Measurements from ENCODE around the gene INTS14. TPM values are rescaled to one million over a fixed set of nuclear protein-coding genes. Genes with fewer than 3 reads are reported as not detected.
"Not testable (repeated sequence)": the region's sequence is repeated elsewhere in the genome, so short reads cannot be mapped to it uniquely, and the experiment has no call there.

The INTS14 gene
- polyA plus RNA-seq, 3 donors: 50.8 to 57.6 (median 54.0) TPM

DNA sequence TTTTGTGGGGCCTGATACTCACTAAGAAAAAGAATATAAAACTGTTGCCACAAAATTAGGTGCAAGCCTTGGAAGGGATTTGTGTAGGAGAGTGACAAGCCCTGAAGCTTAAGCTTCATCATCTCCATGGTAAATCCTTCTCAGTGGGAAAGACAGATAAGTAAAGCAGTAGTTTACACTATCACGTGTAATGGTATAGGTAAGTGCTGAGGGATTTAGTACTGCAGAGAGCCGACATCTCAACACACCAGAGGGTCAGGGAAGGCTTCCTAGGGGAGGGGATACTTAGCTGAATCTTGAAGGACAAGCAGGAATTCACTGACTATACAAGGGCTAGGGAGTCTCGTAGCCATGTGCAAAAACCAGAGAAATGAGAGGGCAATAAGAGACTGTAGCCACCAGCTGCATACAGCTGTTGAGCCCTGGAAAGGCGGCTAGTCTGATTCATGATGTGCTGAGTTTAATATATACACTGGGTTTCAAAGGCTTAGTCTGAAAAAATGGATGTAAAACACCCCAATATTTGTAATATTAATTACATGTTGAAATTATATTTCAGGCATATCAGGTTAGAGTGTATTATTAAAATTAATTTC, 21.9 kb upstream of the INTS14 start:
- peak in 1 of 3 donors; percentile 31 for DNase-seq (ENCODE audit: low read depth in 3 of 3, low spot score in 2 of 3)

DNA sequence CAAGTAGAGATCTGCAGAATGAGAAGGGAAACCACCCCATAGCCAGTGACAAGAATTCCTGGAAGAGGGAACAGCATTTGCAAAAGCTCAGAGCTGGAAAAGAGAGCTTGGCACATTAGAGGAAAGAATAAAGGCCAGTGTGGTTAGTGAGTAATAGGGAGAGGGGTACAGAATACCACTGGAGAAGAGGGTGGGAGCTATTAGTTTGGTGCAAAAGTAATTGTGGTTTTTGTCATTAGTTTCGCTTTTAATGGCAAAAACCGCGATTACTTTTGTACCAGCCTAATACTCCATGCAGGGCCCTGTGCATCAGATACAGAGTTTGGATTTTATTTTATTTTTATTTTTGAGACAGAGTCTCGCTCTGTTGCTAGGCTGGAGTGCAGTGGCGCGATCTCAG, 20.6 kb upstream of the INTS14 start:
- DNase-seq (ENCODE audit: low read depth in 3 of 3, low spot score in 2 of 3): no peak

DNA sequence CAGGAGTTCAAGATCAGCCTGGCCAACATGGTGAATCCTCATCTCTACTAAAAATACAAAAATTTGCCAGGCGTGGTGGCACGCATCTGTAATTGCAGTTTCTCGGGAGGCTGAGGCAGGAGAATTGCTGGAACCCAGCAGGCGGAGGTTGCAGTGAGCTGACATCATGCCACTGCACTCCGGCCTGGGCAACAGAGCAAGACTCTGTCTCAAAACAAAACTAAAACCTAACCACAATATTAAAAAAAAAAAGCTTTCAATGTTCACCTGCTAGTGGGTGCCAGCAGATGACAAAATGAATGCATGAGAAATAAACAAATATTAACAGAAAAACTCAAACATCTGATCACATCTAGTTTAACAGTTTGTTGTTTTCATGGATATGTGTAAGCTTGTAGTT, 19.8 kb upstream of the INTS14 start:
- DNase-seq (ENCODE audit: low read depth in 3 of 3, low spot score in 2 of 3): no peak

DNA sequence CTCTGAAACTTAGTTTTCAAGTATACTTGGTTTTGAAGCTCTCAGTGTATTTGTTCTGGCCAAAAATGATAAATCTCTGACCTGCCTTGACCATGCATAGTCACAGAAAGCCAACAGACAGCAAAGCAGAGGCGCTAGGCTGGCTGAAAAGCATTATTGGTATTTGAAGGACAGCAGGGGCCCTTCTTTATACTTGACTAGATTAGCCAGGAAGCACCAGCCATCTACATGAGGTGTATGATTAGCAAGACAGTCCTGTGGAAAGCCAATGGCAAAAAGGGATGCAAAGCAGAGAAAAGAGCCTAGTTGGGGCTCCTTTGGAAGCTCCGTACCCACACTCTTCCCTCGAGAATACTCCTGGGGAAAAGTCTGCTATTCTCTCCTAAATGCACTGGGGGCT, 18.6 kb upstream of the INTS14 start:
- no peak for DNase-seq (ENCODE audit: low read depth in 3 of 3, low spot score in 2 of 3)

DNA sequence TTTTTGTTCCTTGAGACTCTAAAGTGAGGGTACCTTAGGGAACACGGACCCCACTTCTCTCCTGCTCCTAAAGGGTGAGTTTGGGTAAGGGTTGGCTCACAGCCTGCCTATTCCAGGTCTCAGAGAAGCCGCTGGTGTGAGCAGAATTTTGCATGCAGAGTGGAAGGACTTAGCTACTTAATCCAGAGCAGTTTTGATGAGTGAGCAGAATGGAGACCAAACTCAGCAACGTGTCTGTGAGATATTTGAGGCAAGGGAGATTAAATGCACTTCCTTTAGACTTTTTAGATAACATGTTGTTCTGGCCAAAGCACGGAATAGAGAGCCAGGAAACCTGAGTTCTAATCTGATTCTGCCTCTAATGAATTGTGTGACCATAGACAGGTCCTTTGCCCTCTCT, 15.9 kb upstream of the INTS14 start:
- no peak for DNase-seq (ENCODE audit: low read depth in 3 of 3, low spot score in 2 of 3)

DNA sequence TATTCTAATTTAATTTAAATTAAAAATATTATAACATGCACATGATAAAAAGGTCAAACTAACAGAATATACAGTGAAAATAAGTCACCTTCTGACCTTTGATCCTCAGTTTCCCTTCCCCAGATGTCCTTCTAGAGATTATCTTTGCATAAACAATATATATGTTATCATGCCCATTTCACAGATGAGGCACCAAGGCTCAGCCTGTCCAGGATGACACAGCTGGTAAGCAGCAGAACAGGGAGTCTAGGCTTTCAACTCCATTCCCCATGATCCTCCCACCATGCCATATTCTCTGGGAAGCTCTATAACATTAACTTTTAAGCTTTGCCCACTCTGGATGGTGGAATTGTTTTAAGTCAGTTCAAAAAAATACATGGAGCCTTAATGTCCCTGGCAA, 12.2 kb upstream of the INTS14 start:
- no peak for DNase-seq (ENCODE audit: low read depth in 3 of 3, low spot score in 2 of 3)

DNA sequence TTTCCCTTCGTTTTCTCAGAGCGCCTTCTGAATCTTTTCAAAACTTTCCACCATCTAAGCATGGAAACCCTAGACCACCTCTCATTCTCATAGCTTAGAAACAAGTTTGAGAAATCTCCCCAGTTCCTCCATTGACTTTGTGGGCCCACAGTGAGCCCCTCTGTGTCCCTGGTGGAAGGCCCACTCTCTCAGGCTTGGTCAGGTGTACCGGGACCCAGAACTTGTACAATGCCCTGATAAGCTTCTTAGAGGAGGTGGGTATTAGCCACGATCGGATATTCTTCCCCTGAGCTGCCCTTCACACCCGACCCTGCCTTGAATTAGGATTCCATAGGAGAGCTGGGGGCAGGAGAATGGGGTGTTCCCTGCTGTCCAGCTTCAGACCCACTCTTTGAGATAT, 10.7 kb upstream of the INTS14 start, which contains the start of gene SLC24A1:
Gene SLC24A1 (plus strand): TSS at position 301 of the 400 bp plus-strand sequence. CDS start 2,143 bp downstream, outside the sequence.
- DNase-seq (ENCODE audit: low read depth in 3 of 3, low spot score in 2 of 3): no peak

DNA sequence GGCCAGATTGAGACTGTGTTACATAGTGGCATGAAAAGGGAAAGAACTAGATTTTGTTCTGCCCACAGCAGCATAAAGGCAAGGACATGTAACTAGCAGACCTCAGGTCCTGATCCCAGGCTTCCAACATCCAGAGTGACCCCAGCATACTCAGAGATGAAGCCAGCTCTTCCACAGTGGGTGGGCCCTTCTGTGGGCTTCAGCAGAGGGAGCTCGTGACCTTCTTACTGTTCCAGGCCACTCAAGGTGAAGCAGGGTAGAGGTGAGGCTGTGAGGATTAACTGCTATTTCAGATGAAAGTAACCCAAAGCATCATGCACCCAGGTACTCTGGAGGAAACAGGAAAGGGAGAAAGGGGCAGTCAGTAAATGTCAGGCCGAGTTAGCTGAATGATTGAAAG, 9.9 kb upstream of the INTS14 start:
- no peak for DNase-seq (ENCODE audit: low read depth in 3 of 3, low spot score in 2 of 3)

DNA sequence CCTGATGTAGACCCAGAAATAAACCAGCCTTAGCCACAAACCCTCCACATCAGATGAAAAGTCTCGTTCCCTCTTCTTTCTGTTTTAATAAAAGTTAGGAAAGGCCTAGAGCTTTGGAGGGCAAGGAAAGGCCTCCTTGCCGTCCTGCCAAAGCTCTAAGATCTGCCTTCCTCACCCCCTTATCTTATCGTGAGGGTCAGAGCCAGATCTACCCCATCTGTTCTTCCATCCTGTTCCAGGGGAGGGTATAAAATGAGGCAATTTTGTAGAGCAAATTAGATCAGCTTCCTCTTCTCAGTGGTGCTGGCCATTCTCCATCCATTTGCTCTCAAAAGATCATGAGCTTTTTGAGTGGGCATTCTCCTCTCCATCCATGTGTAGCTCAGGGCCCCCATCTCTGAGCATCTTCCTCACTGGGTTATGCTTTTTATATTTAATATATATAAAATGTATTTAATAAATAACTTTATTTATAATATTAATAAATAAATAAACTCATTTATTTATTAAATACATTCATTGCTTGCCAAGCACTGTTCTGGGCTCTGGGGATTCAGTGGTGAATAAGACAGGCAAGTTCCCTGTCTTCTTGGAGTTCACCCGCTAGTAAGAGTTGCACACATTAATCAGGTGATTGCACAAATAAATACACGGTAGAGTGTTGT, 8.8 kb upstream of the INTS14 start:
- DNase-seq (ENCODE audit: low read depth in 3 of 3, low spot score in 2 of 3): no peak

DNA sequence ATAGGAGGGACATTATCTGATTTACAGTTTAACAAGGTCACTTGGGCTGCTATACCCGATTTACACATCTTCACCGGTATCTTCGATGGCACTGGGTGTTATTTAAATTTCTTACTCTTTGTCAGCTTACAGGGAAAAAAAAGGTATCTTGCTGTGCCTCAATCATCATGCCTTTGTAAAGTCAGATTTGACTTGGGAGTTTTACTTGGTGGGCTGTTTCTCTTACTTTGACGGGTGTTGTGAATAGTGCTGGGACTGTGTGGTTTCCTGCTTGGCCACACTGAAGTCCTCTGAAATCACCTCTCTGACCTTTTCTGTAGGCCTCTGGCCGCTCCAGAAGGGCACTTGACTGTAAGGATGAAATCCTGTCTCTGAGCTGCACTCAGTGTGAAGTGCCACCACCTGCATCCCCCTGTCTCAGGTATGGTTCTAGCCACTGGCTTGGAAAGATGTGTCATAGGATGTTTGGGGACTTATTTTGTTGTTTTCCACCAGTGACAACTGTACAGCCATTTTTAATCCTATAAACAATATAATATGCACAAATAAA, 7.7 kb upstream of the INTS14 start:
- no peak for DNase-seq (ENCODE audit: low read depth in 3 of 3, low spot score in 2 of 3)

DNA sequence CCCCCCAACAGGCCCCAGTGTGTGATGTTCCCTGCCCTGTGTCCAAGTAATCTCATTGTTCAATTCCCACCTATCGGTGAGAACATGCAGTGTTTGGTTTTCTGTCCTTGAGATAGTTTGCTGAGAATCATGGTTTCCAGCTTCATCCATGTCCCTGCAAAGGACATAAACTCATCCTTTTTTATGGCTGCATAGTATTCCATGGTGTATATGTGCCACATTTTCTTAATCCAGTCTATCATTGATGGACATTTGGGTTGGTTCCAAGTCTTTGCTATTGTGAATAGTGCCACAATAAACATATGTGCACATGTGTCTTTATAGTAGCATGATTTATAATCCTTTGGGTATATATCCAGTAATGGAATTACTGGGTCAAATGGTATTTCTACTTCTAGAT, 5.0 kb upstream of the INTS14 start:
- DNase-seq (ENCODE audit: low read depth in 3 of 3, low spot score in 2 of 3): not testable (repeated sequence)

DNA sequence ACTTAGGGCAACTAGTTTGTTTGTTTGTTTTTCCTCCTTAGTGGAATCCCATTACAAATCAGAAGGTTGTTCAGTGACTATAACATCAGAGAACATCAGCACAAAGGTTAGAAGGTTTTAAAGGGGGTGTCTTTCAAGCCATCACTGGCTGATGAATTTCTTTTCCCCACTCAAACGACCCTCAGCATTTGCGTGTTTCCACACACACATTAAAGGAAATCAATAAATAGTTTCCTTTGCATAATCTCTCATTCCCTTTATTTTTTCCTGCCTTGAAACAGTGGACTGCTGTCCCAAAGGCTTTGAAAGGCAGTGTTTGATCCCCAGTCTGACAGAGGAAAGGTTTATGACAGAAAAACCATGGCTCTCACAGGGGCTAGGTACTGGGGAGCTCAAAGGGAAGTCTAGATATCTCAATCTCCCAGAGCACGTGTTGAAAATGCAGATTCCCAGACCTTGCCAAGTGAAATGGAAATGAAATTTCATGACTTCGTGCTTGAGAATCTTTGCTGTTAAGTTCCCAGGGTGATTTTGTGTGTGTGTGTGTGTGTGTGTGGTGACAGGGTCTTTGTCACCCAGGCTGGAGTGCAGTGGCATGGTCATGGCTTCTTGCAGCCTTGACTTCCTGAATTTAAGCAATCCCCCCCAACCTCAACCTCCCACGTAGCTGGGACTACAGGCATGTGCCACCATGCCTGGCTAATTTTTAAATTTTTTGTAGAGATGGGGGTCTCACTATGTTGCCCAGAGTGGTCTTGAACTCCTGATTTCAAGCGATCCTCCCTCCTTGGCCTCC, 2.2 kb upstream of the INTS14 start:
- DNase-seq (ENCODE audit: low read depth in 3 of 3, low spot score in 2 of 3): no peak

DNA sequence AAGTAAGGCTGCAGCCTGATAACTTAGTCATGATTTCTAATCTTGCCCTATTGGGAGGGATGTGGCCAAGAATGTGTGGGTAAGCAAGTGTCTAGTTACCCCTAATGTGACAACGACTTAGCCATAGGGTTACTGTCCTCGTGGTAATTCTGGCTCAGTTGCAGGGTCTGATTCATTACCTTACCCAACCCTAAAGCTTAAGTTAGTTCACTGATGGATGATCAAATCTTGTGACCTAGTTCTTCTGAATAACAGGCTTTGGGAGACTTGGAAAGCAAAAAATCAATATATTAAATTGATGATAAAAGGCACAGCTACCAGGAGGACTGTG, 1.6 kb upstream of the INTS14 start:
- DNase-seq (ENCODE audit: low read depth in 3 of 3, low spot score in 2 of 3): no peak

DNA sequence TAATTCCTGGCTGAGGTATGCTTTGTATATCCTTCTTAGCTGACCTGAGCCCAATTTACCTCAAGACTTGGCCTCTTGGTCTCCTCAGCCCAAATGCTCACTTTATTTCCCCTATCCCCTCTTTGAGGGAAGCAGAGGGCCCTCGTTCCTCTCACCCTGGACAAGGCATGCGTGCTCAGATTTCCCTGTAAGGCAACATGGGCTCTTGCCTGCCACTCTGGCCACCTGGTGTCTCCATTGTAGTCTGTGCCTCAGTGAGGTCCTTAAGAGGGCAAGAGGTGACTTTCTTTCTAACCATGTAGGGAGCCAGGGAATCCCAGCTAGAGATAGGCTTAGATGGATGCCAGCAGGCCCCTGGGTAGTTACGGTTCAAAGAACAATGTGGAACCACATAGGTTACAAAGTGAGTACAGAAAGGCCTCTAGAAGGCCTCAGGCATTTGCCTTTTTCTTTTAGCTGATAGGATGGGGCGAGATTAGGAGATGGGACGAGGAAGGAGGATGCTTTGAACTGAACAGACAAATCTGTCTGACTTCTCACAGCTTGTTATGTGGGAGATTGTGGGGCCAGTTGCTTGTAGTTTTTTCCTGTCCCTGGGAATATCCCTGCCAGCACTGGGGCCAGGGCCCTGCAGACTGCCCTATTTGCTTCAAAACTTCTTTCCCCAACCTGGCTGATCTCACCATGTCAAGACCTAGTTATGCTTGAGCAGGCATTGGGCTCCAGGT, 1.1 kb upstream of the INTS14 start:
- no peak for DNase-seq (ENCODE audit: low read depth in 3 of 3, low spot score in 2 of 3)

DNA sequence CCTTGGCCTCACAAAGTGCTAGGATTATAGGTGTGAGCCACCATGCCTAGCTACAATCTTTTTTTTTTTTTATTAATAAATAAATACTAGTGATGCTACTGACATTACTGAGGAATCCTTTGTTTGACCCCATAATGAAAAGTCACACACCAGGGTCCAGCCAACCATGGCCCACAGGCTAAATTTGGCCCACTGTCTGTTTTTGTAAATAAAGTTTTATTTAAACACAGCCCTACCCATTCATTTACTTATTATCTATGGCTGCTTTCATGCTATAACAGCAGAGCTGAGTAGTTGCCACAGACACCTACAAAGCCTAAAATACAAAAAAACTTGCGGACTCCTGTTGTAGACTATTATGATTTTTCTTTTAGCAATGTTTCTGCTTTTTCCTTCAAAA, 7.4 kb downstream of the INTS14 start:
- no peak for DNase-seq (ENCODE audit: low read depth in 3 of 3, low spot score in 2 of 3)

DNA sequence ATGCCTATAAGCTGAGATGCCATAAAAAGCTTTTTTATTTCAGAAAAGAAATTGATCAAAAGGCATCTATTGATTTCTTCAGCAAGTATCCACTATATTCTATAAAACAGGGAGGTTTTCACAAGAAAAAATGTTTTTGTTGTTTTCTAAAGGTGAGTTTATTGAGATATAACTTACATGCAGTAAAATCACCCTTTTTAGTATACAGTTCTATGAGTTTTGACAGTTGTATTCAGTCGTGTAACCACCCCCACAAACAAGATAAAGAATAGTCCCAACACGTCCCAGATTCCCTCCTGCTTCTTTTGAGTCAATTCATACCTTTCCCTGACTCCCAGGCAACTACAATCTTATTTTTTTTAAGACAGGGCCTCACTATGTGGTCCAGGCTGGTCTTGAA, 7.8 kb downstream of the INTS14 start:
- no peak for DNase-seq (ENCODE audit: low read depth in 3 of 3, low spot score in 2 of 3)

DNA sequence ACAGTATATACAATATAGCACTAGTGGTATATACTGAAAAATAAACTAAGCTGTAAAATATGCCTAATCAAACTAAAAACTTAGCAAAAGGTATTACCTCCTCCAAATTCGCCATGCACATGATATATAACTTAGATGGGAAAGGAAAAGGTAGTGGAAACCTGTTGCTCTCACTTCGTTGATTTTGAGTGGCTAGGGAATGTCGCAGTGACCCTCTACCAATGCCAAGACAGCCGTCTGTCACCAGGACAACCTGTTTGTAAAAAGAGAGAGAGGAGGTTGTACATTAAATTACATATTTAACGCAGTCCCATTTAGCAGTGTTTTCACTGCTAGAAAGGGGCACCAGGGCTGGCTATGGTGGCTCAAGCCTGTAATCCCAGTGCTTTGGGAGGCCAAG, 11.3 kb downstream of the INTS14 start:
- no peak for DNase-seq (ENCODE audit: low read depth in 3 of 3, low spot score in 2 of 3)

DNA sequence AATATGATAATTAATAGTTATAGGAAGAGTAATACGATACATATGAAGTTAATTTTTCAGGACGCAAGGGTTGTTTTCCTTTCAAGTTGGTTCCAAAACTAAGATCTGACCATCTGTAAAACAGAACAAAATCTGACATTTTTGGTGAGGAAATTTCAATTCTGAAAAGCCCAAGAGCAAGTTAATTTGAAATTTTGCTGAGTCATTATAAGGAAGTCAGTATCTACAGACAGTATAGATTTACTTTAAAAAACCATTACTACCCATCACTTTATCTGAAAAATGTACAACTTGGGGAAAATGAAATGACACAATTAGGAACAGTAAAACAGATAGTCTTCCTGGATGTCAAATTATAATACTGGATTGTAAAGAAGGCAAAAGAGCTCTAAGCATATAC, 12.5 kb downstream of the INTS14 start:
- DNase-seq (ENCODE audit: low read depth in 3 of 3, low spot score in 2 of 3): no peak

DNA sequence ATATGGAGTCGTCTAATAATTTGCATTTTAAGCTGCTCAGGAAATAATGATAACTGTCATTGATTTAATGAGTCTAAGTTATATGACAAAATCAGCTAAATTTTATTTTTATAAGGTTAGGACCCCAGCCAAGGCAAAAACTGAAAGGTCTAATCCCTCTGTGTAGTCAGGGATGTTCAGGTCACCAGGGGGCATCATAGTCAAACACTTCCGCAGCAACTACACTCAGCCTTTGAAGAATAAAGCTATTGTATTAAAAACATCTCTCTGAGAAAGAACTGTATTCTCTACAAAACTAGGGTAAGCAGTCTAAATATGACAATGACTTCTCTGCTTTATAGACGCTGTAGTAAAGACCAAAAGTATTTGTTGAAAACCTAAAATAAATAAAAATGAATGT, 15.0 kb downstream of the INTS14 start:
- no peak for DNase-seq (ENCODE audit: low read depth in 3 of 3, low spot score in 2 of 3)

DNA sequence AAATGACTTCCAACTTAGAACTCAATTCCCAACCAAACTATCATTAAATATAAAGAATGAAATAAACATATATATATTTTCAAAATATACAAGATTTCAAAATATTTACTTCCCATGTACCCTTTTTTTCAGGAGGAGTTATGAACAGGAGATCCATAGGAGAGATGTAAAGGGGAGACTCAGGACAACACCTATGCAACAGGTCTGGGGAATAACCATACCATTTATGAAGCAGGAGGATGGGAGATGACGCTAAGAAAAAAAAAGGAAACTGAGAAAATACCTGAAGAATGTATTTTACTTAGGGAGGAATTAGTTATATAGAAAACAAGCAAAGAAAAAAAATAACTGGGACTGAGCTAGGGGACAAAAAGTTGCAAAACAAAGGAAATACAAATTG, 23.8 kb downstream of the INTS14 start:
- DNase-seq (ENCODE audit: low read depth in 3 of 3, low spot score in 2 of 3): no peak

DNA sequence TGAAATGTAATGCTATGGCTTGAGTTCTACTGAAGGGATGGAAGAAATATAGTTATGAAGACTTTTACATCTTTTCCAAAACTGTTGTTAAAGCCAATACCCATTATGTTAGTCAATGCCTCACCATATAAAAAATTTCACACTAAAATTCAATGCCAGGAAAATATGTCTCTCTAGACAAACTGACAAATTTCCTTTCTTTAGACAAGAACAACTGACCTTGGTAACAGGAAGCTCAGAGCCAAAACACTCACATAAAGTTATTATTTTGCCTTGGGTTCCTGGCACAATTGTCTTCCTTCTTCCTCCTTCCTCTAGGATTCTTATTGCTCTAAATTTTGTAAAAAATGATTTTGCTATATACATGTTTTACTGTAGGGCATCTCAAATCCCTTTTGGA, 26.7 kb downstream of the INTS14 start:
- DNase-seq (ENCODE audit: low read depth in 3 of 3, low spot score in 2 of 3): no peak

Measured in right renal cortex interstitium (tissue), 3 donors.